Activated naive CD4-positive, alpha-beta T cell treated with Interleukin-2 at 50 U/mL for 16 hours (primary cell): ENCODE data around the gene C1orf174.

Source experiments
- DNase-seq: peaks from one replicate; pipeline ENCODE4 v3.0.0-alpha.2; 2020

The C1orf174 gene

GRCh38 chr1:3893190-3893589 is 6.9 kb downstream of the C1orf174 start:
- no peak for DNase-seq

- no peak for DNase-seq
Observed at GRCh38 chr1:3892748-3893147, 7.3 kb downstream of the C1orf174 start.

GRCh38 chr1:3891329-3891865 is 8.7 kb downstream of the C1orf174 start:
- DNase-seq: no peak

GRCh38 chr1:3890389-3891328 is 9.4 kb downstream of the C1orf174 start:
- no peak for DNase-seq

- DNase-seq: no peak
Observed at GRCh38 chr1:3889936-3890335, 10.1 kb downstream of the C1orf174 start.

GRCh38 chr1:3888301-3888700 is 11.8 kb downstream of the C1orf174 start:
- no peak for DNase-seq

- no peak for DNase-seq
Observed at GRCh38 chr1:3886691-3887090, 13.4 kb downstream of the C1orf174 start.

- DNase-seq: no peak
Observed at GRCh38 chr1:3886106-3886670, 13.9 kb downstream of the C1orf174 start.

GRCh38 chr1:3885611-3886010 is 14.5 kb downstream of the C1orf174 start:
- no peak for DNase-seq

- no peak for DNase-seq
Observed at GRCh38 chr1:3884966-3885365, 15.1 kb downstream of the C1orf174 start.

- no peak for DNase-seq
Observed at GRCh38 chr1:3883194-3883925, 16.7 kb downstream of the C1orf174 start.

- no peak for DNase-seq
Observed at GRCh38 chr1:3881193-3881480, 18.9 kb downstream of the C1orf174 start.

- no peak for DNase-seq
Observed at GRCh38 chr1:3880429-3881192, 19.5 kb downstream of the C1orf174 start.

GRCh38 chr1:3879787-3880428 is 20.2 kb downstream of the C1orf174 start:
- DNase-seq: no peak

GRCh38 chr1:3879099-3879498 is 21.0 kb downstream of the C1orf174 start:
- DNase-seq: no peak

- no peak for DNase-seq
Observed at GRCh38 chr1:3876716-3877115, 23.4 kb downstream of the C1orf174 start.

- no peak for DNase-seq
Observed at GRCh38 chr1:3874736-3875135, 25.3 kb downstream of the C1orf174 start.

- DNase-seq: no peak
Observed at GRCh38 chr1:3872546-3872945, 27.5 kb downstream of the C1orf174 start.

- DNase-seq: no peak
Observed at GRCh38 chr1:3871451-3871805, 28.6 kb downstream of the C1orf174 start.

GRCh38 chr1:3869751-3870301 is 30.2 kb downstream of the C1orf174 start:
- no peak for DNase-seq

GRCh38 chr1:3868464-3869006 is 31.5 kb downstream of the C1orf174 start:
- no peak for DNase-seq
